GM12875 (cell line): ENCODE data around the gene C2orf74.
"Not testable (repeated sequence)": the region's sequence is repeated elsewhere in the genome, so short reads cannot be mapped to it uniquely, and the experiment has no call there.

ENCODE experiments used
- H3K4me3 ChIP-seq: one replicate; pipeline ENCODE4 v1.5.1; 2011; ENCODE audit warnings: low read depth, low read length, control low read depth
- TF ChIP-seq, protein P1 (sequence below): IDR thresholded peaks from 2 replicates; pipeline ENCODE4 v1.5.1; 2011; ENCODE audit warnings: low read depth, mild to moderate bottlenecking, control low read depth, inconsistent platforms, low read length, moderate library complexity, borderline replicate concordance; ENCODE audit not compliant: insufficient read depth

Gene C2orf74

GRCh38 chr2:61161888-61162287 is at the start of gene C2orf74:
TSS of gene C2orf74 (plus strand) at chr2:61162188. CDS start at chr2:61162515, 327 bp downstream.
- no peak within 1 kb of the TSS for H3K4me3 ChIP-seq
- TF ChIP-seq, protein P1, sequence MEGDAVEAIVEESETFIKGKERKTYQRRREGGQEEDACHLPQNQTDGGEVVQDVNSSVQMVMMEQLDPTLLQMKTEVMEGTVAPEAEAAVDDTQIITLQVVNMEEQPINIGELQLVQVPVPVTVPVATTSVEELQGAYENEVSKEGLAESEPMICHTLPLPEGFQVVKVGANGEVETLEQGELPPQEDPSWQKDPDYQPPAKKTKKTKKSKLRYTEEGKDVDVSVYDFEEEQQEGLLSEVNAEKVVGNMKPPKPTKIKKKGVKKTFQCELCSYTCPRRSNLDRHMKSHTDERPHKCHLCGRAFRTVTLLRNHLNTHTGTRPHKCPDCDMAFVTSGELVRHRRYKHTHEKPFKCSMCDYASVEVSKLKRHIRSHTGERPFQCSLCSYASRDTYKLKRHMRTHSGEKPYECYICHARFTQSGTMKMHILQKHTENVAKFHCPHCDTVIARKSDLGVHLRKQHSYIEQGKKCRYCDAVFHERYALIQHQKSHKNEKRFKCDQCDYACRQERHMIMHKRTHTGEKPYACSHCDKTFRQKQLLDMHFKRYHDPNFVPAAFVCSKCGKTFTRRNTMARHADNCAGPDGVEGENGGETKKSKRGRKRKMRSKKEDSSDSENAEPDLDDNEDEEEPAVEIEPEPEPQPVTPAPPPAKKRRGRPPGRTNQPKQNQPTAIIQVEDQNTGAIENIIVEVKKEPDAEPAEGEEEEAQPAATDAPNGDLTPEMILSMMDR = no peak

- H3K4me3 ChIP-seq = no peak overlapping the region
- TF ChIP-seq, protein P1 = no peak
Measured at GRCh38 chr2:61114147-61114546, 47.8 kb upstream of the C2orf74 start.

DNA sequence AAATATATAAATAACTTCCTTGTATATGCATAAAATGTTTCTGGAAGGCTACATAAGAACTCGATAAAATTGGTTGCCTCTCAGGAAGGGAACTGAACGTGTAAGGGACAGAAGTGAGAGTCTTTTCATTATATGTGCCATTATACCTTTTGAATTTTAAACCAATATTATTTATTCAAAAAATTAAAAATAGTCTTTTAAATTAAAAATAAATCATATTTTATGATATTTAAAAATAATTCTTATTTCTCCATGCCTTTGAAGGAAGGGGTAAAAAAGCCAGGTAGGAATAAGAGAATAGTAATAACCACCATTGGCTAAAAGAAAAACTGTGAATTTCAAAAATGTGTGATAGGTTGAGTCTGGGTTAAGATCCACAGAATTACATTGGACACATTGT is 45.7 kb upstream of the C2orf74 start:
- no peak overlapping the region for H3K4me3 ChIP-seq
- TF ChIP-seq, protein P1 = no peak

GRCh38 chr2:61117534-61117933 is 44.5 kb upstream of the C2orf74 start:
- no peak overlapping the region for H3K4me3 ChIP-seq

DNA sequence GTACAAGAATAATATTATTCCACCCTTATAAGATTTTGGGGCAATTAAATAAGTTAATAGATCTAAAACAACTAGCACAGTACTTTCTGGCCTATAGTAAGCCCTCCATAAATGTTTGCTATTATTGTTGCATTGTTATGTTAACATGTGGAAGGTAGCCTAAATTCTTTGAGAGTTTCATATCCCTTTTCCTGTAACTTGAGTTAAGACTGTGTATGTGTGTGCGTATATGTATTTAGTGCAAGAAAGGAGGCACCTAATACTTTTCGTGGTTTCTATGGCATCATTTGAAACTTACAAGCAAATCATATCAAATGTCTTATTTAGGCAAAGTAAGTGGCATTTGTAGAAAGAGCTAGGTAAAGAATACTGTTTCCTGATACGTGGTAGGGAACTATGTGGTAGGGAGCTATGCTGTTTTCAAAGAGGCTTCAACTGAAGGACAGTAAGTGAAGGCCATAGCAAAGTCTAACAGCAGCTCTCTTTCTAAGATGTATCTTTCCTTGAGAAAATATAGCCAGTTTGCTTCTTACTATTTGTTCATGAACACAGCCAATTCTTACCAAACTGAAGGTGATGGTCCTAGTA is 36.8 kb upstream of the C2orf74 start:
- TF ChIP-seq, protein P1 = no peak
- H3K4me3 ChIP-seq = no peak overlapping the region

More at GRCh38 chr2:61117534-61117933, 44.5 kb upstream of the C2orf74 start:
- TF ChIP-seq, protein P1 = no peak

DNA sequence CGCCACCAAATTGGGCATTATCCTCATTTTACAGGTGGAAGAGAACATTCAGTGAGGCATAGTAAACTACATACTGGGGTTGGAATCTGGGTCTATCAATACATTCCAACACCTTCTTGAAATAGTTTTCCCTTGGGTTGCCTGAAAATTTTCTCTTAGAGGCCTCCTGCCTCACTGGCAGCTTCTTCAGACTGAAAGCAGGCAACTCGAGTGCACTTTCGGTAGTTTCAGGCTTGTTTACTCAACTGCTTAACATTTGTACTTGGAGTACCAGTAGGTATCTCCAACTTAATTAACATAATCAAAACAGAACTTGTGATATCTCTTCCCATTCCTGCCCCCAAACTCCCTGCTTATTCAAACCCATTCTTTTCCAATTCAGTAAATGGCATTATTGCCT is 36.2 kb upstream of the C2orf74 start:
- TF ChIP-seq, protein P1 = no peak

DNA sequence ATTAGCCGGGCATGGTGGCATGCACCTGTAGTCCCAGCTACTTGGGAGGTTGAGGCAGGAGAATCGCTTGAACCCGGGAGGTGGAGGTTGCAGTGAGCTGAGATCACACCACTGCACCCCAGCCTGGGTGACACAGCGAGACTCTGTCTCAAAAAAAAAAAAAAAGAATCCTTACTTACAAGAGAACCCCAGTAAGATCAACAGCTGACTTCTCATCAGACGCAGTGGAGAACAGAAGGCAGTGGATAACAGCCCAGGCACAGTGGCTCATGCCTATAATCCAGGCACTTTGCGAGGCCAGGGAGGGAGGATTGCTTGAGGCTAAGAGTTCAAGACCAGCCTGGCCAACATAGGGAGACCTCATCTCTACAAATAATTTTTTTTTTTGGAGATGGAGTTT is 33.9 kb upstream of the C2orf74 start:
- not testable (repeated sequence) for H3K4me3 ChIP-seq

More for the DNA sequence above, 36.2 kb upstream of the C2orf74 start:
- H3K4me3 ChIP-seq = no peak overlapping the region

- TF ChIP-seq, protein P1 = no peak
- H3K4me3 ChIP-seq = no peak overlapping the region
Measured at GRCh38 chr2:61134141-61134540, 27.8 kb upstream of the C2orf74 start.
